Measurements from ENCODE around the gene NPC1.
"Not testable (repeated sequence)": the region's sequence is repeated elsewhere in the genome, so short reads cannot be mapped to it uniquely, and the experiment has no call there.

- TF ChIP-seq CTCF, POLR2A (IDR thresholded peaks at IDR 0.05): not testable (repeated sequence)
Observed at GRCh38 chr18:23557511-23557910, 28.8 kb downstream of the NPC1 start.

All from stomach (tissue), 4 donors.